GM21360 (cell line): ENCODE measurements around the gene EZR.
"Not testable (repeated sequence)": the region's sequence is repeated elsewhere in the genome, so short reads cannot be mapped to it uniquely, and the experiment has no call there.

Experiments
- ATAC-seq: cut with Tn5 transposase; IDR thresholded peaks from one replicate; pipeline ENCODE4 v1.9.1; 2021; ENCODE audit warnings: mild to moderate bottlenecking, moderate library complexity; ENCODE audit not compliant: unreplicated experiment

The EZR gene

GRCh38 chr6:158843751-158844683 lies 24.8 kb upstream of the EZR start:
- no peak for ATAC-seq

- no peak for ATAC-seq
Observed at GRCh38 chr6:158841358-158841757, 22.2 kb upstream of the EZR start.

- no peak for ATAC-seq
Observed at GRCh38 chr6:158840465-158840864, 21.3 kb upstream of the EZR start.

- no peak for ATAC-seq
Observed at GRCh38 chr6:158839796-158840195, 20.6 kb upstream of the EZR start.

GRCh38 chr6:158838790-158839189 lies 19.6 kb upstream of the EZR start:
- not testable (repeated sequence) for ATAC-seq

- no peak for ATAC-seq
Observed at GRCh38 chr6:158837684-158838625, 18.8 kb upstream of the EZR start.

GRCh38 chr6:158836625-158837311 lies 17.6 kb upstream of the EZR start:
- ATAC-seq = no peak

- no peak for ATAC-seq
Observed at GRCh38 chr6:158835616-158836221, 16.6 kb upstream of the EZR start.

GRCh38 chr6:158834675-158835385 lies 15.7 kb upstream of the EZR start:
- no peak for ATAC-seq

GRCh38 chr6:158832807-158833206 lies 13.6 kb upstream of the EZR start:
- ATAC-seq = not testable (repeated sequence)

- no peak for ATAC-seq
Observed at GRCh38 chr6:158832026-158832425, 12.9 kb upstream of the EZR start.

- ATAC-seq = no peak
Observed at GRCh38 chr6:158831571-158831970, 12.4 kb upstream of the EZR start.

GRCh38 chr6:158830736-158831135 lies 11.6 kb upstream of the EZR start:
- ATAC-seq = no peak

GRCh38 chr6:158828807-158829206 lies 9.6 kb upstream of the EZR start:
- ATAC-seq = no peak

- peak; percentile 55 for ATAC-seq
Observed at GRCh38 chr6:158826819-158827501, 7.8 kb upstream of the EZR start.

GRCh38 chr6:158825951-158826306 lies 6.8 kb upstream of the EZR start:
- ATAC-seq = no peak

- ATAC-seq = no peak
Observed at GRCh38 chr6:158825038-158825950, 6.1 kb upstream of the EZR start.

GRCh38 chr6:158823616-158824015 lies 4.4 kb upstream of the EZR start:
- ATAC-seq = not testable (repeated sequence)
